ENCODE data around the gene PKIB.
A peak's percentile ranks its signal among the peaks of the same experiment; 100 is the strongest.

The PKIB gene

GRCh38 chr6:122749451-122750050 is 139.3 kb downstream of the PKIB start:
- peak; percentile 46 for DNase-seq

GRCh38 chr6:122751326-122751725 is 141.1 kb downstream of the PKIB start:
- DNase-seq, result no peak

- DNase-seq, result no peak
Observed at GRCh38 chr6:122752459-122752858, 142.3 kb downstream of the PKIB start.

GRCh38 chr6:122753000-122753687 is 142.9 kb downstream of the PKIB start:
- DNase-seq, result no peak

GRCh38 chr6:122753688-122754056 is 143.5 kb downstream of the PKIB start:
- no peak for DNase-seq

GRCh38 chr6:122754191-122754731 is 144.1 kb downstream of the PKIB start:
- DNase-seq, result no peak

- DNase-seq, result no peak
Observed at GRCh38 chr6:122755901-122756300, 145.7 kb downstream of the PKIB start.

GRCh38 chr6:122758927-122759334 is 148.7 kb downstream of the PKIB start:
- DNase-seq, result no peak

GRCh38 chr6:122760330-122760729 is 150.1 kb downstream of the PKIB start:
- no peak for DNase-seq

GRCh38 chr6:122766256-122766655 is 156.1 kb downstream of the PKIB start:
- no peak for DNase-seq

GRCh38 chr6:122770835-122771601 is 160.8 kb downstream of the PKIB start:
- no peak for DNase-seq

- DNase-seq, result no peak
Observed at GRCh38 chr6:122772724-122773415, 162.7 kb downstream of the PKIB start.

Measured in NCI-H510A treated with DMSO at 0.1 percent for 48 hours (cell line).